Smooth muscle cell (in vitro differentiated cells): ENCODE data around the gene LIN7A. TPM values are rescaled to one million over a fixed set of nuclear protein-coding genes. Genes with fewer than 3 reads are reported as not detected.

Experiments used
- DNase-seq: peaks from one replicate; lab custom pipeline; 2025; ENCODE audit not compliant: unreplicated experiment; lab: John Stamatoyannopoulos, UW
- H2AFZ ChIP-seq: fragments of 200-600 bp; sonication (generic); 2 replicates; pipeline ENCODE4 v1.6.0; 2016; ENCODE audit warnings: antibody characterized with exemption, low read depth, mild to moderate bottlenecking
- H3F3A ChIP-seq: fragments of 200-600 bp; sonication (generic); 2 replicates; pipeline ENCODE4 v1.6.0; 2017; ENCODE audit warnings: antibody characterized with exemption, low read depth
- H3K27ac ChIP-seq: fragments of 200-600 bp; sonication (generic); 2 replicates; pipeline ENCODE4 v1.5.1; 2016; ENCODE audit warnings: low read depth, mild to moderate bottlenecking
- H3K27me3 ChIP-seq: fragments of 200-600 bp; sonication (generic); 2 replicates; pipeline ENCODE4 v1.6.1; 2016; ENCODE audit warnings: low read depth, mild to moderate bottlenecking
- H3K36me3 ChIP-seq: fragments of 200-600 bp; sonication (generic); 2 replicates; pipeline ENCODE4 v1.5.1; 2016; ENCODE audit warnings: low read depth
- H3K4me1 ChIP-seq: fragments of 200-600 bp; sonication (generic); 2 replicates; pipeline ENCODE4 v1.5.1; 2016; ENCODE audit warnings: low read depth
- H3K4me2 ChIP-seq: fragments of 200-600 bp; sonication (generic); 2 replicates; pipeline ENCODE4 v1.6.0; 2016; ENCODE audit warnings: mild to moderate bottlenecking
- H3K4me3 ChIP-seq: fragments of 200-600 bp; sonication (generic); 2 replicates; pipeline ENCODE4 v1.5.1; 2016; ENCODE audit warnings: mild to moderate bottlenecking
- H3K79me2 ChIP-seq: fragments of 200-600 bp; sonication (generic); 2 replicates; pipeline ENCODE4 v1.6.0; 2016; ENCODE audit warnings: low read depth, mild to moderate bottlenecking
- H3K9ac ChIP-seq: fragments of 200-600 bp; sonication (generic); 2 replicates; pipeline ENCODE4 v1.6.0; 2016; ENCODE audit warnings: low read depth
- H3K9me3 ChIP-seq: fragments of 200-600 bp; sonication (generic); replicated peaks from 2 replicates; pipeline ENCODE4 v1.5.1; 2016; ENCODE audit warnings: low read depth
- H4K20me1 ChIP-seq: fragments of 200-600 bp; sonication (generic); 2 replicates; pipeline ENCODE4 v1.6.0; 2016; ENCODE audit warnings: low read depth
- CTCF ChIP-seq: fragments of 200-600 bp; sonication (generic); IDR thresholded peaks from 2 replicates; pipeline ENCODE4 v1.5.1; 2017; ENCODE audit warnings: borderline replicate concordance, mild to moderate bottlenecking, antibody characterized with exemption; ENCODE audit not compliant: insufficient read depth, poor library complexity, severe bottlenecking
- WGBS: methylation state at CpG from one replicate; pipeline ENCODE4 v1.1.7; 2016; ENCODE audit warnings: low lambda C conversion rate; 5-methylcytosine and 5-hydroxymethylcytosine counted together
- polyA plus RNA-seq: library from polyadenylated mRNA; unstranded; fragments of >200 nt; fragmentation: Nextera tagmentation; extraction: Ambion mirVana; gene quantifications from 2 replicates; pipeline ENCODE4 v1.2.1, GENCODE V29; 2016
- total RNA-seq: library from RNA; depleted of rRNA; stranded (reverse); fragments of >200 nt; gene quantifications from 2 replicates; pipeline ENCODE4 v1.2.3, GENCODE V29; 2014

Gene LIN7A
- total and polyA plus RNA-seq, 2 experiments from 2014 or later: 2.0 to 3.2 TPM

GRCh38 chr12:80860928-80861327 lies 76.8 kb downstream of the LIN7A start:
- WGBS: 96% methylated on average over 5 of the region's 5 CpGs
- no peak for TF ChIP-seq CTCF
- H2AFZ ChIP-seq: no peak overlapping the region
- DNase-seq: no peak
- no peaks in the 10 kb centered on the region for H3K79me2 ChIP-seq
- peaks cover 21% of the 10 kb centered on the region for H3K4me1 ChIP-seq
- no peak overlapping the region for H3K4me2 ChIP-seq
- no peak overlapping the region for H3K4me3 ChIP-seq
- no peak overlapping the region for H3K9ac ChIP-seq
- H3K27me3 ChIP-seq: no peaks in the 10 kb centered on the region
- no peaks in the 10 kb centered on the region for H3F3A ChIP-seq
- no peaks in the 10 kb centered on the region for H4K20me1 ChIP-seq
- H3K36me3 ChIP-seq: no peaks in the 10 kb centered on the region
- H3K27ac ChIP-seq: peak overlapping the region; percentile 78
- no peaks in the 10 kb centered on the region for H3K9me3 ChIP-seq

DNA sequence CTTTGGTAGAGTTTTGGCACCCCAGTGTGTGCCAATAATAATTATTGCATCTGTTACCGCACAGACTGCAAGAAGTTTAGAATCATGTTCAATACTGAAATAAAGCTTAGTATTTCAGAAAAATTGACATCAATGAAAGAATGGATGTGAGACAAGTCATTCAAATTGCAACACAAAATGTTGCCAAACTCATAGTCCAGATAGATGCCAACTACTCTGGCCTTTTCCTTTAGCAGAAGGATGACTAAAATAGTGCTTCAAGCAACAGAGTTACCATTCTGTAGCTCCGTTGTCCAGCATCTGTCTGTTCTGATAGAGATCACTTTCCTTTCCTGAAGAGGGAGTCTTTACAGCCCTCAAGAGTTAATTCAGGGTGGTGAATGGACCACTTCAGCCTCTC lies 77.5 kb downstream of the LIN7A start:
- no peak for TF ChIP-seq CTCF
- Histone ChIP-seq H3F3A (no peaks in the 10 kb centered on the region), H3K4me1 (peaks cover 21% of the 10 kb centered on the region), H3K27me3 (no peaks in the 10 kb centered on the region), H3K9ac (no peak overlapping the region), H3K9me3 (no peaks in the 10 kb centered on the region), H3K4me2 (no peak overlapping the region), H3K36me3 (no peaks in the 10 kb centered on the region), H3K4me3 (no peak overlapping the region), H3K79me2 (no peaks in the 10 kb centered on the region), H3K27ac (no peak overlapping the region), H4K20me1 (no peaks in the 10 kb centered on the region), H2AFZ (no peak overlapping the region)
- DNase-seq: no peak
- WGBS: 81% methylated on average over 2 of the region's 2 CpGs

DNA sequence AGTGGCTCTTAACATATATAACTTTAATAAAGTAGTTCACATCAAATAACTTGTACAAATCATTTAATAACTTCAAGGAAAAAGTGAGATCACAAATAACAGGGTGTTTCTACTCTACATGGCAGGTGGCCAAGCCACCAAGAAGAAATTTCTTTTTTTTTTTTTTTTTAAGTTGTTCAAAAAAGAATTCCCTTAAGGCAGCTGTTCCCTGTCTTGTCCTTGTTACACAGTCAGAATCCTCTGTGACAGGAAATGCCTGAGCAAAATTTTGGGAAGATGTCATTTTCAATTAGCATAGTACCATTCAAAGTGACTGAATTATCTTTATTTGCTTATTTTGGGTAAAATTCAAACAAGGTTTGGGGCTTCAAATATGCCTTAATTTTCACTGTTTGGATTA lies 79.4 kb downstream of the LIN7A start:
- Histone ChIP-seq H3K4me3 (no peak overlapping the region), H3K36me3 (no peaks in the 10 kb centered on the region), H3K4me1 (peaks cover 17% of the 10 kb centered on the region), H3K9me3 (no peaks in the 10 kb centered on the region), H4K20me1 (no peaks in the 10 kb centered on the region), H3K27me3 (no peaks in the 10 kb centered on the region), H3F3A (no peaks in the 10 kb centered on the region), H2AFZ (no peak overlapping the region), H3K27ac (peak overlapping the region; percentile 58), H3K4me2 (no peak overlapping the region), H3K9ac (no peak overlapping the region), H3K79me2 (no peaks in the 10 kb centered on the region)
- no peak for TF ChIP-seq CTCF
- DNase-seq: no peak

GRCh38 chr12:80857311-80857710 lies 80.4 kb downstream of the LIN7A start:
- no peaks in the 10 kb centered on the region for H3K36me3 ChIP-seq
- no peak for TF ChIP-seq CTCF
- no peaks in the 10 kb centered on the region for H3K27me3 ChIP-seq
- DNase-seq: no peak
- WGBS: 29% methylated on average over 1 of the region's 1 CpG
- H3K79me2 ChIP-seq: no peaks in the 10 kb centered on the region
- H3K9me3 ChIP-seq: no peaks in the 10 kb centered on the region
- H2AFZ ChIP-seq: no peak overlapping the region
- H3K27ac ChIP-seq: peak overlapping the region; percentile 58
- no peaks in the 10 kb centered on the region for H4K20me1 ChIP-seq
- no peak overlapping the region for H3K9ac ChIP-seq
- no peak overlapping the region for H3K4me3 ChIP-seq
- H3F3A ChIP-seq: no peaks in the 10 kb centered on the region
- H3K4me2 ChIP-seq: peak overlapping the region; percentile 27
- H3K4me1 ChIP-seq: peaks cover 17% of the 10 kb centered on the region
